ENCODE measurements around the gene CAVIN1. TPM values are rescaled to one million over a fixed set of nuclear protein-coding genes. Genes with fewer than 3 reads are reported as not detected.

Gene CAVIN1
- total RNA-seq, 1 donor from 2014 or later: 342 TPM

DNA sequence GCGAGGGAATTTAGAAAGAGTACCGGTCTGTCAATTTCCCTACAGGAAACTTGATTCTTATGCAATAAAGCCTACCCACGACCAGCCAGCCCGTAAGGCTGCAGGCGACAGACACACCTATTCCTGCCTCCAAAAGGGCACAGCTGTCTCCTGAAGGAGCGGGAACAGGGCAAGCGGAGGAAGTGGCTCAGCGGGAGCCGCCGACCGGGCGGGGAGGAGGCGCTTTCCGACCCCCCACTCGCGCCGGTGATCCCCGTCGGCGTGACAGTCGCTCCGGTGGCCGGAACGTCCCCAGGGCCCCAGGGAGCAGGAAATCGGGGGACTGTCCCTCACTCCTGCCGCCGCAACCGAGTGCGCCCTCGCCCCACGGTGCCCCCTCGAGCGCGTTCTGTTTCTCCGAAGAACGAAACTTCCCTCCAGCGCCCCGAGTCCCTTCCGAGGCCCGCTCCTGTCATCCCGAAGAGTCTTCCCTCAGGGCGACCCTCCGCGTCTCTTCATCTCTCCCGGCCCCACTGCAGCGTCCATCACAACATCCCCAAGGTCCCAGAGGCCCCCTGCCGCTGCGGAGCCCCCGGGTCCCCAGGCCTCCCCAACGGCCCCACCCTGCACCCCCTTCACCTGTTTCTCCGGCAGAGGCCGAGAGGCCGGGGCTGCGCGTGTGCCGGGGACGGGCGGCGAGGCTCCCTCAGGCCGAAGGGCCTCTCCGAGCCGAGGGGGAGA is 35.2 kb downstream of the CAVIN1 start:
- H3K4me3 ChIP-seq: peak overlapping the region; percentile 95
- peak overlapping the region; percentile 100 for H3K27ac ChIP-seq
- no peaks in the 10 kb centered on the region for H3K36me3 ChIP-seq
- no peaks in the 10 kb centered on the region for H3K27me3 ChIP-seq
- ATAC-seq (peak; percentile 34), DNase-seq (peak; percentile 78)
- H3K9me3 ChIP-seq: no peaks in the 10 kb centered on the region
- TF ChIP-seq, protein P1, sequence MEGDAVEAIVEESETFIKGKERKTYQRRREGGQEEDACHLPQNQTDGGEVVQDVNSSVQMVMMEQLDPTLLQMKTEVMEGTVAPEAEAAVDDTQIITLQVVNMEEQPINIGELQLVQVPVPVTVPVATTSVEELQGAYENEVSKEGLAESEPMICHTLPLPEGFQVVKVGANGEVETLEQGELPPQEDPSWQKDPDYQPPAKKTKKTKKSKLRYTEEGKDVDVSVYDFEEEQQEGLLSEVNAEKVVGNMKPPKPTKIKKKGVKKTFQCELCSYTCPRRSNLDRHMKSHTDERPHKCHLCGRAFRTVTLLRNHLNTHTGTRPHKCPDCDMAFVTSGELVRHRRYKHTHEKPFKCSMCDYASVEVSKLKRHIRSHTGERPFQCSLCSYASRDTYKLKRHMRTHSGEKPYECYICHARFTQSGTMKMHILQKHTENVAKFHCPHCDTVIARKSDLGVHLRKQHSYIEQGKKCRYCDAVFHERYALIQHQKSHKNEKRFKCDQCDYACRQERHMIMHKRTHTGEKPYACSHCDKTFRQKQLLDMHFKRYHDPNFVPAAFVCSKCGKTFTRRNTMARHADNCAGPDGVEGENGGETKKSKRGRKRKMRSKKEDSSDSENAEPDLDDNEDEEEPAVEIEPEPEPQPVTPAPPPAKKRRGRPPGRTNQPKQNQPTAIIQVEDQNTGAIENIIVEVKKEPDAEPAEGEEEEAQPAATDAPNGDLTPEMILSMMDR (IDR thresholded peaks at IDR 0.05): no peak
- H3K4me1 ChIP-seq: peaks cover 47% of the 10 kb centered on the region
- intact Hi-C loops (cut with DNase I): no loop called here

DNA sequence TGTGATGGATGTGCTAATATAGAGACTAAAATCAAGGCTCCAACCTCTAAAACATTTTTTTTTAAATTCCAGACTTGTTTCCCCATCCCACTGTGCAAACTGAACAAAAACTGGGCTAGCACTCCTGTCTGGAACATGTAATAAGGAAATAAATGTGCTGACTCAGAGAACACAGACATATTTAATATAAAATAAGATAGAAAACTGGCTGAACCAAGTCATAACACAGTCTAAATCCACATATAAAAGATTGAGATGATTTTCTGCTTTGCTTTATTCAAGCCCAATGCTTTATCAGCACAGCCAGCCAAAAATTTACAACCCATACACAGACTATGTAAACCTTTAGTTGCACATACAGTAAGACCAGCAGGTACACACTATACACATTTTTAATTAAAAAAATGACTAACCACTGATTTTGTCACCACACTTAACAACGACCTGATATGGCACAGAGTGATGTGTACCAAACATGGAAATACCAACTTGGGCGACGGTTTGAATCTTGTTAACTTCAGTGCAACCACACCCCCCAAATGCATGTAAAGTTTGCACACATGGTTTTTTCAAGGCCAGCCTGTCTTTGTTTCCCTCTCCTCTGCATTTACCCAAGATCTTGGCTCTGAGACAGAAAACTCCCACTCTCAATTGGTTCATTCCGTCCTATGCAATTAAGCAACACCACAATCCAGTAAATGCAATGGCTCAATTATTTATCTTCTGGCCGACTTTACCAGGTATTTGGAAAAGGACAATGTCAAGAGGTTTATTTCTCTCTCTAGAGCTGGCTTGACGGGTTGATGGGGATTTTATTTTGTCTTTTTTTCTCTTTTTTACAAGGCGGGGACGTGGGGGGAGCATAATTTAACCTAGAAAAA is 36.0 kb downstream of the CAVIN1 start:
- peak overlapping the region; percentile 100 for H3K27ac ChIP-seq
- ATAC-seq (no peak), DNase-seq (no peak)
- H3K4me3 ChIP-seq: peak overlapping the region; percentile 95
- H3K27me3 ChIP-seq: no peaks in the 10 kb centered on the region
- H3K9me3 ChIP-seq: no peaks in the 10 kb centered on the region
- no peaks in the 10 kb centered on the region for H3K36me3 ChIP-seq
- peaks cover 55% of the 10 kb centered on the region for H3K4me1 ChIP-seq
- intact Hi-C loops (cut with DNase I): no loop called here
- TF ChIP-seq, protein P1 (IDR thresholded peaks at IDR 0.05): no peak

DNA sequence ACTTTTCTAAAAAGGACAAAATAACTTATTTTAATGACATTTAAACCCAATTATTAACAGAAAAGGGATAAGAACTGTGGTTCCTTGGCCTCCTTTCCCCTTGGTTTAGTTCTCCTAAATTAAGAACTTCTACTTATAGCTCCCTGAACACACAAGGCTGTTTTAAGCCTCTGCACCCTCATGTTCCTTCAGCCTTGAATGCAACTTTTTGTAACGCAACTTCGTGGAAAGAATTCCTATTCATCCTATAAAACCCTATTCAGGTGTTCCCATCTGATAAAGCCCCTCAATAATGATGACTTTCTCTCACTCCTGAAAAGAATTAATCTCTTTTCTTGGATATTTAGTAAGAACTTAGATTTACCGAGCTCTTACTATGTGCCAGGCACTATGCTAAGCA is 41.2 kb downstream of the CAVIN1 start:
- no peak overlapping the region for H3K27ac ChIP-seq
- TF ChIP-seq, protein P1 (IDR thresholded peaks at IDR 0.05): no peak
- H3K4me3 ChIP-seq: no peak overlapping the region
- intact Hi-C loops (cut with DNase I): no loop called here
- no peak for ATAC-seq
- H3K4me1 ChIP-seq: peaks cover 83% of the 10 kb centered on the region
- H3K36me3 ChIP-seq: peaks cover 8% of the 10 kb centered on the region
- no peaks in the 10 kb centered on the region for H3K27me3 ChIP-seq
- no peaks in the 10 kb centered on the region for H3K9me3 ChIP-seq
- DNase-seq: no peak

DNA sequence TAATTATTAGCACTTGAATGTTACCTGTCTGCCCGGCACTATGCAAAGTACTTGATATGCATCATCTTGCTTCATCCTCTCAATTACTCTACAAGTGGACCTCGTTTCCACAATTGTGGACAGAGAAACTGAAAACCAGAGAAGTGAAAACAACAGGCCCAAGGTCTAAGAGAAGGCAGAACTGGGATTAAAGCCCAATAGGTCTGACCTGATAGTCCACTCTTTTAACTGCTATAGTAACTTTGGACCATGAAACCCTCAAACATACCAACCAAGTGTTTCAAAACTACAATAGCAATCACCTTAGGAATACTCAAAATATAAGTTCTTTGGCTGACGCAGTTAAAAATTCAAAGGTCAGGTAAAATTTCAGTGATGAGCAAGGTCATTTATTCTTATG is 42.1 kb downstream of the CAVIN1 start:
- no peaks in the 10 kb centered on the region for H3K9me3 ChIP-seq
- no peaks in the 10 kb centered on the region for H3K27me3 ChIP-seq
- DNase-seq (no peak), ATAC-seq (no peak)
- TF ChIP-seq, protein P1 (IDR thresholded peaks at IDR 0.05): no peak
- peaks cover 8% of the 10 kb centered on the region for H3K36me3 ChIP-seq
- intact Hi-C loops (cut with DNase I): no loop called here
- H3K27ac ChIP-seq: no peak overlapping the region
- H3K4me1 ChIP-seq: peaks cover 76% of the 10 kb centered on the region
- no peak overlapping the region for H3K4me3 ChIP-seq

DNA sequence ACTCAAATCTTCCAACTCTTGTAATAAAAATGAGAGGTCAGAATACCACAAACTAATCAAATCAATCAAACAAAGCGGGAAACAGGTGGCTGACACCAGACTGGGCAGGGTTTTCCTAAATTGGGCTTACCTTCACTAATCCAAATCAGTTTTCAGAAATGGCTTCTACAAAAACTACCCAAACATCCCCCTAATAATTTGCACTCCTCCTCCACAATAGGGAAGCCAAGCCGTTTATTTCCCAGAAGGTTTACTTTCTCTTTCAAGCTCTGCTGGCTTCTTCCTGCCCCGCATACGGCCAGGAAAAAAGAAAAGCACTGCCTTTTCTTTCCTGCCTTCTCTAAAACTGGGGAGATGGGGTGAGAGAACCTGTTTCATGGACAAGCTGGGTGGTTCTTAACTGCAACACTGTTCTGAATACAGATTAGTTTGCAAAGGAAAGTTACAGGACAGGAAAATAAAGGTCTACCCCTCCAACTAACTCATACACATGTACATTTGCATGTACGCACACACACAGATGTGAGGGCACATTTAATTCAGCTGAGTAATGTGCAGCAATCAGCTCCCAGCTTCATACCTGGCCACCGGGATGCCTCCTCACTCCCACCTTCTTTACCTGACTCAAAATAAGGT is 44.0 kb downstream of the CAVIN1 start:
- peaks cover 57% of the 10 kb centered on the region for H3K4me1 ChIP-seq
- intact Hi-C loops (cut with DNase I): no loop called here
- ATAC-seq: peak; percentile 73

More for the DNA sequence above, 44.0 kb downstream of the CAVIN1 start:
- TF ChIP-seq, protein P1 (IDR thresholded peaks at IDR 0.05): no peak
- Histone ChIP-seq H3K9me3 (no peaks in the 10 kb centered on the region), H3K27ac (peak overlapping the region; percentile 44), H3K27me3 (no peaks in the 10 kb centered on the region), H3K4me3 (peak overlapping the region; percentile 30), H3K36me3 (peaks cover 8% of the 10 kb centered on the region)
- no peak for DNase-seq
